A673 (cell line): Measurements from ENCODE around the gene LDLRAD3. TPM values are rescaled to one million over a fixed set of nuclear protein-coding genes. Genes with fewer than 3 reads are reported as not detected.

Experiments used
- BruUV-seq: library from RNA; stranded (reverse); fragments of 400-500 nt; replicated peaks from 2 replicates; lab custom pipeline; 2021; lab: Mats Ljungman, UMichigan
- CTCF ChIA-PET: fragments of 300-600 bp; sonication (Branson Sonifier 250); formaldehyde crosslinking; loops from one replicate; lab custom pipeline; 2022; ENCODE audit warnings: antibody characterized with exemption; lab: Charles Lee
- POLR2A ChIA-PET: fragments of 300-600 bp; sonication (Branson Sonifier 250); formaldehyde crosslinking; loops from one replicate; lab custom pipeline; 2022; ENCODE audit warnings: antibody characterized with exemption; ENCODE audit not compliant: low non-redundant PET; lab: Charles Lee
- DNase-seq: peaks from one replicate; pipeline ENCODE4 v3.0.0-alpha.2; 2015; ENCODE audit warnings: low spot score
- H3K27ac ChIP-seq: fragments of 200-600 bp; sonication (generic); 2 replicates; pipeline ENCODE4 v1.5.1; 2016; ENCODE audit warnings: mixed run types, low read depth, mild to moderate bottlenecking, mixed read lengths, antibody characterized with exemption, low read length; ENCODE audit not compliant: poor library complexity, severe bottlenecking
- H3K27me3 ChIP-seq: fragments of 200-600 bp; sonication (generic); replicated peaks from 2 replicates; pipeline ENCODE4 v1.6.1; 2017; ENCODE audit warnings: mixed run types, low read depth, mild to moderate bottlenecking, mixed read lengths, antibody characterized with exemption, low read length; ENCODE audit not compliant: insufficient read depth, poor library complexity
- H3K36me3 ChIP-seq: fragments of 200-600 bp; sonication (generic); 2 replicates; pipeline ENCODE4 v1.6.1; 2016; ENCODE audit warnings: mixed run types, mild to moderate bottlenecking, mixed read lengths, antibody characterized with exemption, low read length; ENCODE audit not compliant: insufficient read depth, poor library complexity, severe bottlenecking
- H3K4me1 ChIP-seq: fragments of 200-600 bp; sonication (generic); 2 replicates; pipeline ENCODE4 v1.6.1; 2017; ENCODE audit warnings: mixed run types, mild to moderate bottlenecking, mixed read lengths, antibody characterized with exemption, low read length; ENCODE audit not compliant: insufficient read depth, poor library complexity, severe bottlenecking
- H3K4me3 ChIP-seq: fragments of 200-600 bp; sonication (generic); 2 replicates; pipeline ENCODE4 v1.5.1; 2016; ENCODE audit warnings: low read depth, mixed run types, mild to moderate bottlenecking, mixed read lengths, low read length; ENCODE audit not compliant: poor library complexity, severe bottlenecking
- H3K9me3 ChIP-seq: fragments of 200-600 bp; sonication (generic); 2 replicates; pipeline ENCODE4 v1.6.1; 2016; ENCODE audit warnings: mixed run types, low read depth, mild to moderate bottlenecking, mixed read lengths, antibody characterized with exemption, low read length; ENCODE audit not compliant: poor library complexity, severe bottlenecking
- EZH2 ChIP-seq: fragments of 200-600 bp; sonication (generic); IDR thresholded peaks from 2 replicates; pipeline ENCODE4 v1.6.1; 2017; ENCODE audit warnings: borderline replicate concordance, low read depth, mild to moderate bottlenecking, mixed read lengths, antibody characterized with exemption, low read length; ENCODE audit not compliant: poor library complexity, severe bottlenecking
- intact Hi-C: fragments of 100-400 bp; cut with micrococcal nuclease; formaldehyde crosslinking; loops from one replicate; pipeline ENCODE4 v1.10.0; 2022; ENCODE audit not compliant: unreplicated experiment
- total RNA-seq: library from RNA; stranded (reverse); gene quantifications from 2 replicates; pipeline ENCODE4 v1.2.3, GENCODE V29; 2021
- TF ChIP-seq, protein P1 (sequence below): fragments of 300-800, 200-600 bp; sonication (generic); conservative IDR thresholded peaks from 2 replicates; pipeline ENCODE4 v1.5.1; 2017; ENCODE audit warnings: low read depth, mild to moderate bottlenecking, antibody characterized with exemption, low read length, moderate library complexity, mixed read lengths

LDLRAD3 gene
- total RNA-seq, 1 experiment from 2014 or later = 13.1 TPM

GRCh38 chr11:36149538-36150242 is 205.8 kb downstream of the LDLRAD3 start:
- no TSS peak for BruUV-seq
- intact Hi-C loops = loop anchor here (5.0 kb wide), 1 partner anchor 532 kb away; the partner anchor contains the start of gene FJX1
- Histone ChIP-seq H3K27ac (no peak overlapping the region), H3K9me3 (no peaks in the 10 kb centered on the region), H3K4me3 (no peak overlapping the region), H3K27me3 (no peaks in the 10 kb centered on the region), H3K4me1 (peaks cover 10% of the 10 kb centered on the region), H3K36me3 (no peaks in the 10 kb centered on the region)
- TF ChIP-seq, protein P1, sequence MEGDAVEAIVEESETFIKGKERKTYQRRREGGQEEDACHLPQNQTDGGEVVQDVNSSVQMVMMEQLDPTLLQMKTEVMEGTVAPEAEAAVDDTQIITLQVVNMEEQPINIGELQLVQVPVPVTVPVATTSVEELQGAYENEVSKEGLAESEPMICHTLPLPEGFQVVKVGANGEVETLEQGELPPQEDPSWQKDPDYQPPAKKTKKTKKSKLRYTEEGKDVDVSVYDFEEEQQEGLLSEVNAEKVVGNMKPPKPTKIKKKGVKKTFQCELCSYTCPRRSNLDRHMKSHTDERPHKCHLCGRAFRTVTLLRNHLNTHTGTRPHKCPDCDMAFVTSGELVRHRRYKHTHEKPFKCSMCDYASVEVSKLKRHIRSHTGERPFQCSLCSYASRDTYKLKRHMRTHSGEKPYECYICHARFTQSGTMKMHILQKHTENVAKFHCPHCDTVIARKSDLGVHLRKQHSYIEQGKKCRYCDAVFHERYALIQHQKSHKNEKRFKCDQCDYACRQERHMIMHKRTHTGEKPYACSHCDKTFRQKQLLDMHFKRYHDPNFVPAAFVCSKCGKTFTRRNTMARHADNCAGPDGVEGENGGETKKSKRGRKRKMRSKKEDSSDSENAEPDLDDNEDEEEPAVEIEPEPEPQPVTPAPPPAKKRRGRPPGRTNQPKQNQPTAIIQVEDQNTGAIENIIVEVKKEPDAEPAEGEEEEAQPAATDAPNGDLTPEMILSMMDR = peak; percentile 76
- TF ChIP-seq EZH2 = no peak
- CTCF ChIA-PET = interaction anchor here (1.3 kb wide), 1 partner anchor 327 kb away, joined by 11 read pairs; no protein-coding TSS in a partner anchor
- peak; percentile 97 for DNase-seq
- POLR2A ChIA-PET = no interaction called here

- intact Hi-C loops = no loop called here
- no peak for TF ChIP-seq EZH2
- TF ChIP-seq, protein P1 = no peak
- Histone ChIP-seq H3K9me3 (no peaks in the 10 kb centered on the region), H3K27me3 (no peaks in the 10 kb centered on the region), H3K4me3 (no peak overlapping the region), H3K4me1 (peaks cover 11% of the 10 kb centered on the region), H3K27ac (no peak overlapping the region), H3K36me3 (no peaks in the 10 kb centered on the region)
- ChIA-PET CTCF (no interaction called here), POLR2A (no interaction called here)
- no TSS peak for BruUV-seq
- no peak for DNase-seq
Measured at GRCh38 chr11:36150986-36151385, 207.1 kb downstream of the LDLRAD3 start.

DNA sequence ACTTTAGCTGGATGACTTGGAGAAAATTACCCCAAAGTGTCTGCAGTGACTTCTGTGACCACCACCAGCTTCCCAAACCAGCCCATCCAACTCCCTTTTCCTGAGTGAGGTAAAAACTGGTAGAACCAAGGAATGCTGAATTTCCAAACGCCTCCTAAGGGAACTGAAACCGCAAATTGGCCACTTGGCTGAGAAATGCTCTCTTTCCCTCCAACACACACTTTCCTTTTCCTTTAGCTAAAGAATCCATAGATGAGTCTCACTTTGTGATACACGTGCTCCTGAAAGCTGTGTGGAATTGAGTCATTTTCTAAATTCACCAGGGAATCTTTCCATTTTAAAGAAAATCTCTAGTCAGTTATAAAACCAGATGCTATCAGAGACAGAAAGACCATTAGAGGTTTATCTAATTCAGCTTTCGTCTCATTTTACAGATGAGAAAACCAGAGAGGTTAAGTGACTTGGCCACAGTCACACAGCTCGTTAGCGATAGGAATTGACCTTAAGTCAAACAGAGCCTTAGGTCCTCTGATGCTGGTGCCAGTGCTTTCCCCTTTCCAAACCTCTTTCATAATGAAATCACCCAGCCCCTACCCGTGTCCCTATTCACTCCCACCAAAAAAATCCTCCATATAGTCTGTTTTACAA is 208.2 kb downstream of the LDLRAD3 start:
- H3K4me1 ChIP-seq = peaks cover 22% of the 10 kb centered on the region
- H3K27ac ChIP-seq = no peak overlapping the region
- no peaks in the 10 kb centered on the region for H3K9me3 ChIP-seq
- H3K36me3 ChIP-seq = no peaks in the 10 kb centered on the region
- CTCF ChIA-PET = no interaction called here
- intact Hi-C loops = no loop called here
- no TSS peak for BruUV-seq
- no peak for DNase-seq
- H3K4me3 ChIP-seq = no peak overlapping the region
- H3K27me3 ChIP-seq = no peaks in the 10 kb centered on the region
- POLR2A ChIA-PET = no interaction called here
- TF ChIP-seq, protein P1 = no peak
- no peak for TF ChIP-seq EZH2
